Fibroblast of lung (primary cell): ENCODE data around the gene STEAP1. TPM values are rescaled to one million over a fixed set of nuclear protein-coding genes. Genes with fewer than 3 reads are reported as not detected.

ENCODE experiments used
- DNase-seq, 2 donors: peaks; one replicate each; pipeline versions ENCODE4 v3.0.0 to v3.0.0-alpha.2; 2010; ENCODE audit warnings: low read depth in 2 of 2
- H2AFZ ChIP-seq: 2 replicates; pipeline ENCODE4 v1.5.1; 2012; ENCODE audit warnings: low read length, control low read depth, inconsistent platforms
- H3K27ac ChIP-seq: 2 replicates; pipeline ENCODE4 v1.5.1; 2011; ENCODE audit warnings: low read length, control low read depth; ENCODE audit not compliant: insufficient read depth
- H3K27me3 ChIP-seq: 2 replicates; pipeline ENCODE4 v1.5.1; 2011; ENCODE audit warnings: mild to moderate bottlenecking, low read length; ENCODE audit not compliant: control insufficient read depth, insufficient read depth
- H3K36me3 ChIP-seq: 2 replicates; pipeline ENCODE4 v1.5.1; 2011; ENCODE audit warnings: low read length; ENCODE audit not compliant: control insufficient read depth, insufficient read depth
- H3K4me1 ChIP-seq: 2 replicates; pipeline ENCODE4 v1.5.1; 2011; ENCODE audit warnings: low read length; ENCODE audit not compliant: control insufficient read depth, insufficient read depth; ENCODE audit errors: extremely low read depth
- H3K4me2 ChIP-seq: 2 replicates; pipeline ENCODE4 v1.5.1; 2011; ENCODE audit warnings: low read length, control low read depth; ENCODE audit not compliant: insufficient read depth; ENCODE audit errors: extremely low read depth
- H3K4me3 ChIP-seq, 4 experiments: fragments of 200-600 bp in 1 of 4; sonication (generic) in 1 of 4; replicated peaks in 1 of 4; 2 replicates each; pipeline ENCODE4 v1.5.1; 2011 to 2016; ENCODE audit warnings: low read length in 4 of 4, low read depth in 3 of 4, mild to moderate bottlenecking in 3 of 4, control low read depth in 2 of 4, inconsistent platforms in 1 of 4, mixed read lengths in 1 of 4; ENCODE audit not compliant: insufficient read depth in 1 of 4; ENCODE audit errors: control extremely low read depth in 1 of 4
- H3K79me2 ChIP-seq: 2 replicates; pipeline ENCODE4 v1.5.1; 2012; ENCODE audit warnings: mild to moderate bottlenecking, low read length, inconsistent platforms; ENCODE audit not compliant: control insufficient read depth, insufficient read depth
- H3K9ac ChIP-seq: 2 replicates; pipeline ENCODE4 v1.5.1; 2011; ENCODE audit warnings: mild to moderate bottlenecking, low read length, control low read depth; ENCODE audit not compliant: insufficient read depth
- H3K9me3 ChIP-seq: 2 replicates; pipeline ENCODE4 v1.5.1; 2012; ENCODE audit warnings: low read depth, low read length; ENCODE audit not compliant: control insufficient read depth, insufficient read depth
- H4K20me1 ChIP-seq: 2 replicates; pipeline ENCODE4 v1.5.1; 2011; ENCODE audit warnings: low read length; ENCODE audit not compliant: control insufficient read depth, insufficient read depth; ENCODE audit errors: extremely low read depth
- CTCF ChIP-seq, 2 donors: IDR thresholded peaks in 1 of 2; conservative IDR thresholded peaks in 1 of 2; 1 replicate in 1 of 2; 2 replicates in 1 of 2; pipeline ENCODE4 v1.5.1; 2011 to 2012; ENCODE audit warnings: low read length in 2 of 2, control low read depth in 1 of 2, inconsistent platforms in 1 of 2, low read depth in 1 of 2, mild to moderate bottlenecking in 1 of 2
- EZH2 ChIP-seq: IDR thresholded peaks from 2 replicates; pipeline ENCODE4 v1.5.1; 2012; ENCODE audit warnings: low read length, control low read depth, mild to moderate bottlenecking; ENCODE audit errors: missing control alignments
- polyA plus RNA-seq, 2 donors: library from polyadenylated mRNA; depleted of rRNA in 1 of 2; stranded (reverse) in 1 of 2; unstranded in 1 of 2; fragments of >200 nt; gene quantifications; 2 replicates each; pipeline ENCODE4 v1.2.1, GENCODE V29; 2011 to 2012; ENCODE audit warnings: missing spikeins in 1 of 2
- total RNA-seq: library from RNA; depleted of rRNA; stranded (reverse); fragments of >200 nt; gene quantifications from 2 replicates; pipeline ENCODE4 v1.2.1, GENCODE V29; 2014

Gene STEAP1
- total and polyA plus RNA-seq, 2 donors (not counting 1 experiment from before 2014, with no cell fraction given): 26.1 to 60.9 TPM

- Histone ChIP-seq H3K4me2 (no peak overlapping the region), H3K79me2 (no peaks in the 10 kb centered on the region)
- DNase-seq: no peak
Observed at GRCh38 chr7:90187507-90188050, 33.3 kb downstream of the STEAP1 start.

GRCh38 chr7:90188281-90188680, 34.0 kb downstream of the STEAP1 start:
- TF ChIP-seq EZH2: no peak
- TF ChIP-seq CTCF (conservative IDR thresholded peaks at IDR 0.05 in 1 of 2, IDR thresholded peaks at IDR 0.05 in 1 of 2; ENCODE audit: low read depth in 1 of 2, low read length in 2 of 2): no peak
- H3K9ac ChIP-seq: no peak overlapping the region
- no peaks in the 10 kb centered on the region for H3K27me3 ChIP-seq
- no peaks in the 10 kb centered on the region for H3K9me3 ChIP-seq
- no peaks in the 10 kb centered on the region for H4K20me1 ChIP-seq
- no peak overlapping the region for H3K27ac ChIP-seq
- no peaks in the 10 kb centered on the region for H3K79me2 ChIP-seq
- H3K36me3 ChIP-seq: no peaks in the 10 kb centered on the region
- H3K4me1 ChIP-seq: no peaks in the 10 kb centered on the region
- no peak overlapping the region for H3K4me2 ChIP-seq
- no peak overlapping the region for H3K4me3 ChIP-seq
- no peak overlapping the region for H2AFZ ChIP-seq
- no peak for DNase-seq

More at GRCh38 chr7:90187507-90188050, 33.3 kb downstream of the STEAP1 start:
- Histone ChIP-seq H3K4me1 (no peaks in the 10 kb centered on the region), H3K36me3 (no peaks in the 10 kb centered on the region), H3K4me3 (no peak overlapping the region), H3K27me3 (no peaks in the 10 kb centered on the region), H2AFZ (no peak overlapping the region), H4K20me1 (no peaks in the 10 kb centered on the region), H3K9ac (no peak overlapping the region), H3K9me3 (no peaks in the 10 kb centered on the region), H3K27ac (no peak overlapping the region)
- no peak for TF ChIP-seq EZH2
- no peak for TF ChIP-seq CTCF (conservative IDR thresholded peaks at IDR 0.05 in 1 of 2, IDR thresholded peaks at IDR 0.05 in 1 of 2; ENCODE audit: low read depth in 1 of 2, low read length in 2 of 2)

GRCh38 chr7:90190995-90191394, 36.7 kb downstream of the STEAP1 start:
- H3K27me3 ChIP-seq: no peaks in the 10 kb centered on the region
- no peak for DNase-seq
- no peaks in the 10 kb centered on the region for H3K79me2 ChIP-seq
- H3K27ac ChIP-seq: no peak overlapping the region
- no peaks in the 10 kb centered on the region for H3K36me3 ChIP-seq
- TF ChIP-seq CTCF (conservative IDR thresholded peaks at IDR 0.05 in 1 of 2, IDR thresholded peaks at IDR 0.05 in 1 of 2; ENCODE audit: low read depth in 1 of 2, low read length in 2 of 2): no peak
- no peak for TF ChIP-seq EZH2
- no peak overlapping the region for H3K9ac ChIP-seq
- no peaks in the 10 kb centered on the region for H3K4me1 ChIP-seq
- H4K20me1 ChIP-seq: no peaks in the 10 kb centered on the region
- H3K4me3 ChIP-seq: no peak overlapping the region
- H3K9me3 ChIP-seq: no peaks in the 10 kb centered on the region
- H3K4me2 ChIP-seq: no peak overlapping the region
- H2AFZ ChIP-seq: no peak overlapping the region
